ENCODE measurements around the gene SEPTIN2.
"Not testable (repeated sequence)": the region's sequence is repeated elsewhere in the genome, so short reads cannot be mapped to it uniquely, and the experiment has no call there.

SEPTIN2 gene

DNA sequence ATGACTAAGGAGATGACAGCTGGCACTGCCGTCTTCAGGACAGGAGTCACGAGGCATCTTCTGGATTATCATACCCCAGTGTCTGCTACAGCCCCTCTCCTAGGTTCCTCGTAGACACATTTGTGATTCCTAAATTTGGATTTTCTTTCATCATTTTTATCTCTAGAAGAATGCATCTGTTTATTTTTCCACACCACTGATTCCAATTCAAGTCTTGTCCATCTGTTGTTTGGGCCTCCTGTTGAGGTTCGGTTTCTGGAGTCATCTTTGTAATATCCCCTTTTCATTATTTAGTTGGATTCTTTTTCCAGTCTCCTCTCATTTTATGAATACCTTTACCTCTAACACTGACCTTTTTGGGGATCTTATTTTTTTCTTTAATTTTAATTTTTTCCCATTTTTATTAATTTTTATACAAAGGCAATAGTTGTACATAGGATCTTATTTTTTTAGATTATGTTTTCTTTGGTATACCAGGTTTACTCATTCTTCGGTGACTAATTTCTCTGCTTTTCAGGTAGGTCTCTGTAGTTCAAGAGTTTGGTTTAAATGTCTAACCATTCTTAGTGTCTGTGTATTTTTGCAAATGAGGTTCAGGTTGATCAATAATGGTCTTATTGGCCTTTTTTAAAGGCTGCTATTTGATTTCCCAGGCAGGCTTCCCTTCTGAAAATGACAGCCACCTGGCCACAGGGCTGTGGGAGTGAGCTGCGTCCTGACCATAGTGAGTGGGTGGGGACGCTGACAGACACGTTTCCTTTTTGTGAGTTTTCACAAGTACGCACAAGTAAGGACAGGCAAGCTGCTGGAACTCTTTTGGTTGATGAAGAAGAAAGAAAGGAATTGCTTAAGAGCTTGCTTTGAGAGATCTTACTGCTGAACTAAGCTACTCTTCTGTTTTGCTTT, 74.8 kb downstream of the SEPTIN2 start:
- no peak for DNase-seq

DNA sequence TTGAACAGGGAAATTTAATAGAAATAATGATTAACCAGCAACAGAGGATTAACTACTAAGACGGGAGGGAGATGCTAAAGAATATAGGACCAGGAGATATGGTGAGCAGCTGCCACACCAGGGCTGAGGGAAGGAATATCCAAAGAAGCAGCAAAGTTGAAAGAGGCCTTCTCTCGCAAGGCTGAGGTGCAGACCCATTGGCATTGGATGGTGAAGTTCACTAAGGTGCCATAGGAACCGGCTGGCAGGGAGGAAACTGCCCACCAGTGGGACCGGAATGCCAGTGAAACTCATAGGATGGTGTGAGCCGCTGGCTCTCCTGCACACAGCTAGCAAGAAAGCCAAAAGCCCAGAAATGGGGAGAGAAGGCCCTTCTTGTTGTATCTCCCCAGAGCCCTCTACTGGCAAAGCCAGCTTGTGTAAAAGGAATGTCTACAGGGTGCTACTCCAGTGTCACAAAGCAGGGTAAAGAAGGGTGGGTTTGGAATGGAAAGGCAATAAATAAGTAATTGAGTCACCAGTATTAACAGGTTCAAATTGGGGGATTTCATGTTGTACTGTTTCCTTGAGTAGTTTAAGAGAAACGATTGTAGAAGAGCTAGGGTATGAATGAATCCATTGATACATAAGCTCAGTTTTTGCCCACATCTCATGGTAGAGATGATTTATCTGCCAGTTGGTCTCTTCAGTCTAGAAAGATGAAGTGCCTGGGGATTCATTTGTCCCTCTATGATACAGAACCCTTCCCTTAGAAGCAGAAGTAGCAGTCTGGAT, 76.4 kb downstream of the SEPTIN2 start:
- no peak for DNase-seq

DNA sequence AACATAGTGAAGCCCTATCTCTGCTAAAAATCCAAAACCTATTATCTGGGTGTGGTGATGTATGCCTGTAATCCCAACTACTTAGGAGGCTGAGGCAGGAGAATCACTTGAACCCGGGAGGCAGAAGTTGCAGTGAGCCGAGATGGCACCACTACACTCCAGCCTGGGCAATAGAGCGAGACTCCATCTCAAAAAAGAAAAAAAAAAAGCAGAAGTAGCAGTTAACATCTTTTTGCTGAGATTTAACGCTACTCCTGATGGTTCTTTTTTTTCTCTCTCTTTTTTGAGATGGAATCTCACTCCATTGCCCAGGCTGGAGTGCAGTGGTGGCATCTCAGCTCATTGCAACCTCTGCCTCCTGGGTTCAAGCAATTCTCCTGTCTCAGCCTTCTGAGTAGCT, 77.0 kb downstream of the SEPTIN2 start:
- DNase-seq: not testable (repeated sequence)

DNA sequence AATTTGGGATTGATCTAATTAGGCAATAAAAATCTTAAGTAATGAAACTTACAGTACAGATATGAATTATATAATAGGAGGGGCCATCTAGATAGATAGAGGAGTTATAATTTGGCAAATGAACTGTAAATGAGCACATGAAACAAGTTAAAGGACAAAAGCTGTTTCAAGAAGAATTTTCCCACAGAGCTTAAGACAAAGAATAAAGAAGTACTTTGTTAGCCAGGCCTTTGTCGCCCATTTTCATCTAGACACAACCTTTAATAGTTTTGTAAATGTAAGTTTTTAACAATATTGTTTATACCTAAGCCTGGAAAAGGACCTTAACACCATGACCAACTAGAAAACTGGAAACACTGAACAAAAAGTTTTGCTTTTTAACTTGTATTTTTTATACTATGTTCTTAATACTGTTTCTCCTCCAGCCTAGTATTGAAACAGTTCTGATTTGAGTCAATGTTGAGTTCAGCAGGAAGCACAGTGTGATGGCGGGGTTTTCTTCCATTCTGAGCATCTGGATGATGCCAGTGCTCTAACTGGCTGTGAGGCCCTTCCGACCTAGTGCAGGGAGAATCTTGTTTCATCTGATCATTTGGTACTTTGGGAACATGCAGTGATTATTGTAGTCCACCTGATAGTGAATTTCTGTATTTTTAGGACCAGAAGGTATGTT, 77.9 kb downstream of the SEPTIN2 start:
- DNase-seq: no peak

DNA sequence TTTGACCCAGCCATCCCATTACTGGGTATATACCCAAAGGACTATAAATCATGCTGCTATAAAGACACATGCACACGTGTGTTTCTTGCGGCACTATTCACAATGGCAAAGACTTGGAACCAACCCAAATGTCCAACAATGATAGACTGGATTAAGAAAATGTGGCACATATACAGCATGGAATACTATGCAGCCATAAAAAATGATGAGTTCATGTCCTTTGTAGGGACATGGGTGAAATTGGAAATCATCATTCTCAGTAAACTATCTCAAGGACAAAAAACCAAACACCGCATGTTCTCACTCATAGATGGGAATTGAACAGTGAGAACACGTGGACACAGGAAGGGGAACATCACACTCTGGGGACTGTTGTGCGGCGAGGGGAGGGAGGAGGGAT, 81.1 kb downstream of the SEPTIN2 start:
- DNase-seq: not testable (repeated sequence)

DNA sequence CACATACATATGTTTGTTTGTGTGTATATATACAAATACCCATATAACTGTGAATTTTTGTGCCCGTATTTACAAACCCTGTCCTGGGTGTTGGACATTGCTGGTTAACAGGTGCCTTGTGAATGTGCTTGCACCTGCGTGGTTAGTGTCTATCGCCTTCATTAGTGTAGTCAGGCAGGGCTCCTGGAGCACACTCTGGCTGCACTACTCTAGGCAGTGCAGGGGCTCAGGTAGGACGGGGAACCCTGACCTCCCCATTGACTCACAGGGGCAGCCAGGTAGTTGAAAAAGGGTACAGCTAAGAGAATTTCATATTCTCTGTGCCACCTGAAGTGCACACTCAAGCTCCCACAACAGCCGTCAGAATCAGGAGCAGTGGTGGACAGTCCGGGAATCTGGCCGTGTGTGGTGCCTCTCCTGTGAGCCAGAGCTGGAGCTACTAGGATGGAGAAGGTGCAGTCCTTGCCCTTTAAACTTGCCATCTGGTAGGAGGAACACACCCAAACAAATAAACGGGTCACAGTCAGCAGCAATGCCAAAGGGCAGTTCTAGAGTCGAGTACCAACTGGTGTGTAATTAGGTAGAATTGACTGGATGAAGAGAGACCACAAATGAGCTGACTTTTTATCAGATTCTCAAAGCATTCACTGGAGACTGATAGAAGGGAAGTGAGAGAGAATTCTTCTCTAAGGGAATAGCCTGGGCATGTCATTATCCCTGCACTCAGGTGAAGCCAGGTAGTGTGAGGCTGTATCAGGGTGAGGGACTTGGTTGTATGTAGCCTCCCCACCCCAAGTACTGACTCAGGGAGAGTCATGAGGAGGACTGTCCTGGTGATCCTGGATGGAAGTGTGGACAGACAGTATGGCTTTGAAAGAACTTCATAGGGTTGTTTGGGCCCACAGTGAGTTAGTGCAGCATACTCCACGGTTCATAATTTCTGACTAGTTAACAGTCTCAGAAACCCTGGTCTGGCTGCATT, 84.5 kb downstream of the SEPTIN2 start:
- no peak for DNase-seq
